Measurements from ENCODE around the gene TCL1A. TPM values are rescaled to one million over a fixed set of nuclear protein-coding genes. Genes with fewer than 3 reads are reported as not detected.

TCL1A gene
- total RNA-seq, 1 donor from 2014 or later: not detected

GRCh38 chr14:95698287-95698686 is 15.6 kb downstream of the TCL1A start:
- no peak overlapping the region for H3K4me3 Mint-ChIP-seq
- H3K27ac Mint-ChIP-seq (ENCODE audit: unreplicated experiment): no peak overlapping the region
- DNase-seq (ENCODE audit: low read depth, low spot score): no peak
- TF ChIP-seq CTCF (conservative IDR thresholded peaks at IDR 0.05): no peak
- H3K36me3 Mint-ChIP-seq (ENCODE audit: low read depth): no peaks in the 10 kb centered on the region
- H3K4me1 Mint-ChIP-seq: peaks cover 10% of the 10 kb centered on the region
- no peaks in the 10 kb centered on the region for H3K9me3 Mint-ChIP-seq
- H3K27me3 Mint-ChIP-seq (ENCODE audit: low read depth): peaks cover 9% of the 10 kb centered on the region

- no peak for TF ChIP-seq CTCF (conservative IDR thresholded peaks at IDR 0.05)
Observed at GRCh38 chr14:95697764-95698163, 16.2 kb downstream of the TCL1A start.

GRCh38 chr14:95696741-95697140 is 17.2 kb downstream of the TCL1A start:
- Mint-ChIP-seq H3K4me3 (no peak overlapping the region), H3K27ac (ENCODE audit: unreplicated experiment) (no peak overlapping the region), H3K36me3 (ENCODE audit: low read depth) (no peaks in the 10 kb centered on the region), H3K9me3 (no peaks in the 10 kb centered on the region), H3K27me3 (ENCODE audit: low read depth) (peaks cover 5% of the 10 kb centered on the region), H3K4me1 (peaks cover 15% of the 10 kb centered on the region)
- no peak for TF ChIP-seq CTCF (conservative IDR thresholded peaks at IDR 0.05)
- no peak for DNase-seq (ENCODE audit: low read depth, low spot score)

More at GRCh38 chr14:95697764-95698163, 16.2 kb downstream of the TCL1A start:
- H3K36me3 Mint-ChIP-seq (ENCODE audit: low read depth): no peaks in the 10 kb centered on the region
- H3K9me3 Mint-ChIP-seq: no peaks in the 10 kb centered on the region
- H3K27me3 Mint-ChIP-seq (ENCODE audit: low read depth): peaks cover 7% of the 10 kb centered on the region
- peaks cover 11% of the 10 kb centered on the region for H3K4me1 Mint-ChIP-seq
- no peak overlapping the region for H3K4me3 Mint-ChIP-seq
- DNase-seq (ENCODE audit: low read depth, low spot score): no peak
- no peak overlapping the region for H3K27ac Mint-ChIP-seq (ENCODE audit: unreplicated experiment)

GRCh38 chr14:95695913-95696312 is 18.0 kb downstream of the TCL1A start:
- Mint-ChIP-seq H3K4me1 (peaks cover 15% of the 10 kb centered on the region), H3K4me3 (no peak overlapping the region), H3K36me3 (ENCODE audit: low read depth) (no peaks in the 10 kb centered on the region), H3K27me3 (ENCODE audit: low read depth) (peaks cover 3% of the 10 kb centered on the region), H3K27ac (ENCODE audit: unreplicated experiment) (no peak overlapping the region), H3K9me3 (no peaks in the 10 kb centered on the region)
- no peak for DNase-seq (ENCODE audit: low read depth, low spot score)
- no peak for TF ChIP-seq CTCF (conservative IDR thresholded peaks at IDR 0.05)

GRCh38 chr14:95695051-95695450 is 18.9 kb downstream of the TCL1A start:
- no peak overlapping the region for H3K4me3 Mint-ChIP-seq
- no peaks in the 10 kb centered on the region for H3K27me3 Mint-ChIP-seq (ENCODE audit: low read depth)
- TF ChIP-seq CTCF (conservative IDR thresholded peaks at IDR 0.05): no peak
- peak overlapping the region; percentile 68 for H3K27ac Mint-ChIP-seq (ENCODE audit: unreplicated experiment)
- H3K36me3 Mint-ChIP-seq (ENCODE audit: low read depth): no peaks in the 10 kb centered on the region
- H3K9me3 Mint-ChIP-seq: no peaks in the 10 kb centered on the region
- DNase-seq (ENCODE audit: low read depth, low spot score): no peak
- peaks cover 15% of the 10 kb centered on the region for H3K4me1 Mint-ChIP-seq

- Mint-ChIP-seq H3K4me1 (peaks cover 5% of the 10 kb centered on the region), H3K9me3 (no peaks in the 10 kb centered on the region), H3K36me3 (ENCODE audit: low read depth) (no peaks in the 10 kb centered on the region), H3K27me3 (ENCODE audit: low read depth) (no peaks in the 10 kb centered on the region), H3K27ac (ENCODE audit: unreplicated experiment) (no peak overlapping the region), H3K4me3 (no peak overlapping the region)
- no peak for TF ChIP-seq CTCF (conservative IDR thresholded peaks at IDR 0.05)
- no peak for DNase-seq (ENCODE audit: low read depth, low spot score)
Observed at GRCh38 chr14:95692109-95692508, 21.8 kb downstream of the TCL1A start.
